ENCODE measurements around the gene PUSL1. TPM values are rescaled to one million over a fixed set of nuclear protein-coding genes. Genes with fewer than 3 reads are reported as not detected.
A peak's percentile ranks its signal among the peaks of the same experiment; 100 is the strongest.

The PUSL1 gene
- total and polyA plus RNA-seq, 2 of the 13 experiments (the other 11 are each of a cell fraction or from before 2014, with no cell fraction given) = 8.3 to 22.2 TPM

DNA sequence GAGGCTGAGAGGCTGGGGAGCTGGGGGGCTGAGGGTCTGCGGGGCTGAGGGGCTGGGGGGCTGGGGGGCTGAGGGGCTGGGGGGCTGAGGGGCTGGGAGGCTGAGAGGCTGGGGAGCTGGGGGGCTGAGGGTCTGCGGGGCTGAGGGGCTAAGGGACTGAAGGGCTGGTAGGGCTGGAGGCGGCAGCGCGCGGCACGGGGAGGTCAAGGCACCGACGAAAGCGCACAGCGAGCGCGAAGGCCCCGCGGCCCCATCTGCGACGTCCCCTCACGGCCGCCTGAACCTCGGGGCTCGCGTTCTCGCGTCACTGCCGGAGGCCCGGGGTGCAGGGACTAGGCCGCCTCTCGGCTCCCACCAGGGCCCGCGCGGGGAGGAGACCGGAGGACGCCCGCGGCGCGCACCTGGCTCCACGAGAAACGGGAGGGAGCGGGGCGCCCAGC lies 15.7 kb downstream of the PUSL1 start:
- Histone ChIP-seq H2AFZ (ENCODE audit: low read length) (no peak overlapping the region), H3K79me2 (ENCODE audit: insufficient read depth, low read length) (peaks cover 52% of the 10 kb centered on the region), H4K20me1 (ENCODE audit: insufficient read depth, low read length) (peaks cover 5% of the 10 kb centered on the region; the same call in 1 of the 2 replicates), H3K4me3 (replicated peaks in 1 of 3; ENCODE audit: insufficient read depth in 1 of 3, low read depth in 2 of 3, low read length in 3 of 3) (peak overlapping the region; percentile 68 to 99 (median 95); a peak in 5 of 6 replicates), H3K36me3 (replicated peaks in 1 of 2; ENCODE audit: control insufficient read depth in 1 of 2, insufficient read depth in 2 of 2, low read length in 2 of 2) (peaks cover 8 to 16% of the 10 kb centered on the region in 2 experiments; a peak in 4 of 5 replicates), H3K4me2 (ENCODE audit: low read depth, low read length) (peak overlapping the region; percentile 67), H3K27ac (ENCODE audit: extremely low read length, insufficient read depth, low read length) (peak overlapping the region; percentile 69), H3K9me3 (ENCODE audit: low read length) (no peaks in the 10 kb centered on the region), H3K27me3 (ENCODE audit: control insufficient read depth in 1 of 2, insufficient read depth in 2 of 2, low read length in 2 of 2) (no peaks in the 10 kb centered on the region), H3K9ac (ENCODE audit: insufficient read depth, low read depth, low read length) (peak overlapping the region; percentile 96), H3K4me1 (ENCODE audit: insufficient read depth, low read length) (peaks cover 23% of the 10 kb centered on the region)
- no TSS peak for BruUV-seq (replicated peaks)
- FAIRE-seq (no peak), ATAC-seq (peak; percentile 3), DNase-seq (ENCODE audit: low spot score) (no peak)
- intact Hi-C loops (cut with micrococcal nuclease; ENCODE audit: unreplicated experiment) (loop anchor here (2.0 kb wide), 1 partner anchor 21 kb away; no protein-coding TSS in a partner anchor), in situ Hi-C loops (cut with HindIII; ENCODE audit: extremely low pct_ligation_motif_present, low pct_unique_long_range_greater_than_20kb) (no loop called here)
- WGBS (ENCODE audit: low lambda C conversion rate) = no CpG with 5 or more reads among the region's 41 CpGs
- POLR2A ChIA-PET = no interaction called here
- CTCF ChIA-PET (ENCODE audit: low intra/inter-chr PET ratio, low total read pairs) = no interaction called here
- TF ChIP-seq CBFB (CRISPR knock-in tag; IDR thresholded peaks at IDR 0.05) (0 out of 2 replicates have a peak, but pooled peaks have one; percentile 12), PCBP1 (IDR thresholded peaks at IDR 0.05; ENCODE audit: borderline replicate concordance, low read depth, low read length) (0 out of 2 replicates have a peak, but pooled peaks have one; percentile 33), KDM5A (IDR thresholded peaks at IDR 0.05; ENCODE audit: borderline replicate concordance, low read length) (peak; percentile 77; the same call in 1 of the 2 replicates), ATF3 (CRISPR knock-in tag; IDR thresholded peaks at IDR 0.05) (0 out of 2 replicates have a peak, but pooled peaks have one; percentile 33), CHCHD3 (CRISPR knock-in tag; IDR thresholded peaks at IDR 0.05) (peak; percentile 16; the same call in 1 of the 2 replicates), ARHGAP35 (CRISPR knock-in tag; IDR thresholded peaks at IDR 0.05; ENCODE audit: borderline replicate concordance) (0 out of 2 replicates have a peak, but pooled peaks have one; percentile 41), FOXA1 (IDR thresholded peaks at IDR 0.05) (no peak), FOXA1 (CRISPR knock-in tag; IDR thresholded peaks at IDR 0.05) (no peak), ZNF484 (CRISPR knock-in tag; IDR thresholded peaks at IDR 0.05; ENCODE audit: borderline replicate concordance, low read depth) (no peak)
- TF ChIP-seq, protein P1, sequence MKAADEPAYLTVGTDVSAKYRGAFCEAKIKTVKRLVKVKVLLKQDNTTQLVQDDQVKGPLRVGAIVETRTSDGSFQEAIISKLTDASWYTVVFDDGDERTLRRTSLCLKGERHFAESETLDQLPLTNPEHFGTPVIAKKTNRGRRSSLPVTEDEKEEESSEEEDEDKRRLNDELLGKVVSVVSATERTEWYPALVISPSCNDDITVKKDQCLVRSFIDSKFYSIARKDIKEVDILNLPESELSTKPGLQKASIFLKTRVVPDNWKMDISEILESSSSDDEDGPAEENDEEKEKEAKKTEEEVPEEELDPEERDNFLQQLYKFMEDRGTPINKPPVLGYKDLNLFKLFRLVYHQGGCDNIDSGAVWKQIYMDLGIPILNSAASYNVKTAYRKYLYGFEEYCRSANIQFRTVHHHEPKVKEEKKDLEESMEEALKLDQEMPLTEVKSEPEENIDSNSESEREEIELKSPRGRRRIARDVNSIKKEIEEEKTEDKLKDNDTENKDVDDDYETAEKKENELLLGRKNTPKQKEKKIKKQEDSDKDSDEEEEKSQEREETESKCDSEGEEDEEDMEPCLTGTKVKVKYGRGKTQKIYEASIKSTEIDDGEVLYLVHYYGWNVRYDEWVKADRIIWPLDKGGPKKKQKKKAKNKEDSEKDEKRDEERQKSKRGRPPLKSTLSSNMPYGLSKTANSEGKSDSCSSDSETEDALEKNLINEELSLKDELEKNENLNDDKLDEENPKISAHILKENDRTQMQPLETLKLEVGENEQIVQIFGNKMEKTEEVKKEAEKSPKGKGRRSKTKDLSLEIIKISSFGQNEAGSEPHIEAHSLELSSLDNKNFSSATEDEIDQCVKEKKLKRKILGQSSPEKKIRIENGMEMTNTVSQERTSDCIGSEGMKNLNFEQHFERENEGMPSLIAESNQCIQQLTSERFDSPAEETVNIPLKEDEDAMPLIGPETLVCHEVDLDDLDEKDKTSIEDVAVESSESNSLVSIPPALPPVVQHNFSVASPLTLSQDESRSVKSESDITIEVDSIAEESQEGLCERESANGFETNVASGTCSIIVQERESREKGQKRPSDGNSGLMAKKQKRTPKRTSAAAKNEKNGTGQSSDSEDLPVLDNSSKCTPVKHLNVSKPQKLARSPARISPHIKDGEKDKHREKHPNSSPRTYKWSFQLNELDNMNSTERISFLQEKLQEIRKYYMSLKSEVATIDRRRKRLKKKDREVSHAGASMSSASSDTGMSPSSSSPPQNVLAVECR (CRISPR knock-in tag; IDR thresholded peaks at IDR 0.05; ENCODE audit: borderline replicate concordance) = no peak; the same call in 1 of the 2 replicates
- TF ChIP-seq, protein P2, sequence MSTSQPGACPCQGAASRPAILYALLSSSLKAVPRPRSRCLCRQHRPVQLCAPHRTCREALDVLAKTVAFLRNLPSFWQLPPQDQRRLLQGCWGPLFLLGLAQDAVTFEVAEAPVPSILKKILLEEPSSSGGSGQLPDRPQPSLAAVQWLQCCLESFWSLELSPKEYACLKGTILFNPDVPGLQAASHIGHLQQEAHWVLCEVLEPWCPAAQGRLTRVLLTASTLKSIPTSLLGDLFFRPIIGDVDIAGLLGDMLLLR (CRISPR knock-in tag; IDR thresholded peaks at IDR 0.05) = 0 out of 2 replicates have a peak, but pooled peaks have one; percentile 7

Data from HepG2 (cell line).